HEK293T (cell line): ENCODE measurements around the gene GRIP1.

Source experiments
- ARNT ChIP-seq: fragments of 450-650 bp; IDR thresholded peaks from 2 replicates; pipeline ENCODE4 v1.6.1; 2017; ENCODE audit warnings: mild to moderate bottlenecking
- BHLHE40 ChIP-seq: fragments of 450-650 bp; IDR thresholded peaks from 2 replicates; pipeline ENCODE4 v1.6.1; 2016; ENCODE audit warnings: mild to moderate bottlenecking, moderate library complexity, borderline replicate concordance
- ELF4 ChIP-seq: fragments of 450-650 bp; IDR thresholded peaks from 2 replicates; pipeline ENCODE4 v1.6.1; 2017; ENCODE audit warnings: antibody characterized with exemption
- FOXA1 ChIP-seq: fragments of 450-650 bp; IDR thresholded peaks from 2 replicates; pipeline ENCODE4 v1.6.1; 2016; ENCODE audit warnings: mild to moderate bottlenecking
- FOXK2 ChIP-seq: fragments of 450-650 bp; IDR thresholded peaks from 2 replicates; pipeline ENCODE4 v1.6.1; 2016; ENCODE audit warnings: mild to moderate bottlenecking
- FOXM1 ChIP-seq: fragments of 450-650 bp; IDR thresholded peaks from 2 replicates; pipeline ENCODE4 v1.6.1; 2017; ENCODE audit warnings: mild to moderate bottlenecking, borderline replicate concordance
- HDGF ChIP-seq: fragments of 450-650 bp; IDR thresholded peaks from 2 replicates; pipeline ENCODE4 v1.6.1; 2017; ENCODE audit warnings: antibody characterized with exemption, borderline replicate concordance
- L3MBTL2 ChIP-seq: fragments of 450-650 bp; conservative IDR thresholded peaks from 2 replicates; pipeline ENCODE4 v1.6.1; 2016; ENCODE audit warnings: mild to moderate bottlenecking
- LEF1 ChIP-seq: fragments of 450-650 bp; IDR thresholded peaks from 2 replicates; pipeline ENCODE4 v1.6.1; 2017; ENCODE audit warnings: mild to moderate bottlenecking, borderline replicate concordance
- PKNOX1 ChIP-seq: fragments of 450-650 bp; IDR thresholded peaks from 2 replicates; pipeline ENCODE4 v1.6.1; 2016
- SP1 ChIP-seq: fragments of 450-650 bp; IDR thresholded peaks from 2 replicates; pipeline ENCODE4 v1.6.1; 2017
- TARDBP ChIP-seq: fragments of 450-650 bp; IDR thresholded peaks from 2 replicates; pipeline ENCODE4 v1.6.1; 2016

GRCh38 chr12:66653796-66654195, 25.1 kb downstream of the GRIP1 start:
- TF ChIP-seq FOXM1 (no peak), FOXA1 (no peak), PKNOX1 (no peak), LEF1 (no peak), ELF4 (no peak), BHLHE40 (no peak), L3MBTL2 (no peak), TARDBP (no peak), FOXK2 (no peak), ARNT (no peak), SP1 (no peak), HDGF (no peak)
